HL-60 (cell line): ENCODE measurements around the gene CD37.

ENCODE experiments used
- CTCF ChIP-seq: IDR thresholded peaks from one replicate; pipeline ENCODE4 v1.5.1; 2011; ENCODE audit warnings: low read length, control low read depth, inconsistent platforms; ENCODE audit not compliant: insufficient read depth
- GABPA ChIP-seq: IDR thresholded peaks from 2 replicates; pipeline ENCODE4 v1.6.1; 2012; ENCODE audit warnings: low read depth
- POLR2AphosphoS5 ChIP-seq: IDR thresholded peaks from 2 replicates; pipeline ENCODE4 v1.6.1; 2012; ENCODE audit warnings: low read depth

- TF ChIP-seq CTCF (no peak), GABPA (no peak), POLR2AphosphoS5 (no peak)
Measured at GRCh38 chr19:49361438-49362047, 26.3 kb downstream of the CD37 start.
